Gastroesophageal sphincter (tissue), 3 donors: Measurements from ENCODE around the gene DCANP1.

Experiments used
- CTCF ChIP-seq, 4 experiments: fragments of 200-600 bp in 2 of 4; fragments of 450-650 bp in 2 of 4; sonication (generic) in 1 of 4; IDR thresholded peaks; one replicate each; pipeline ENCODE4 v1.5.1; 2017 to 2019; ENCODE audit warnings: antibody characterized with exemption in 4 of 4, mild to moderate bottlenecking in 2 of 4, moderate library complexity in 2 of 4
- EP300 ChIP-seq: sonication (generic); formaldehyde crosslinking; IDR thresholded peaks from one replicate; pipeline ENCODE4 v1.6.1; 2017; ENCODE audit warnings: antibody characterized with exemption, mild to moderate bottlenecking
- POLR2A ChIP-seq, 2 donors: fragments of 450-650 bp; IDR thresholded peaks; one replicate each; pipeline ENCODE4 v1.6.1; 2017; ENCODE audit warnings: antibody characterized with exemption in 2 of 2, mild to moderate bottlenecking in 2 of 2, moderate library complexity in 1 of 2
- POLR2AphosphoS5 ChIP-seq: sonication (generic); formaldehyde crosslinking; IDR thresholded peaks from one replicate; pipeline ENCODE4 v1.6.1; 2017; ENCODE audit warnings: antibody characterized with exemption

- TF ChIP-seq CTCF (IDR thresholded peaks at IDR 0.05) (no peak), POLR2A (IDR thresholded peaks at IDR 0.05) (no peak), EP300 (no peak), POLR2AphosphoS5 (no peak)
Observed at GRCh38 chr5:135492319-135492626, 45.1 kb upstream of the DCANP1 start.
